Measurements from ENCODE around the gene ELK3. TPM values are rescaled to one million over a fixed set of nuclear protein-coding genes. Genes with fewer than 3 reads are reported as not detected.

The ELK3 gene
- total and polyA plus RNA-seq, 7 donors, result 2.3 to 23.8 (median 15.7) TPM

Small RNA genes lying within 50 kb of the gene (small RNA-seq; reads per million reads assigned to genes)
- 0 reads per million in 3 donors for gene RNU4-24P

Other genes with a start within 250 kb of the ELK3 start
- under 1 TPM in 1 of 4 donors, not detected in 3; 0.14 TPM for gene HAL, start 198.0 kb upstream of the ELK3 start, total RNA-seq
- gene HAL, start 198.0 kb upstream of the ELK3 start, polyA plus RNA-seq, result under 1 TPM; under 0.01 to 0.46 (median 0.39) TPM
- gene LTA4H, start 158.8 kb upstream of the ELK3 start, total RNA-seq, result 10 to 100 TPM; 58.5 to 77.3 (median 69.1) TPM
- gene LTA4H, start 158.8 kb upstream of the ELK3 start, polyA plus RNA-seq, result 10 to 100 TPM; 39.6 to 58.6 (median 41.4) TPM
- 100 to 1,000 TPM in 1 of 4 donors, 10 to 100 TPM in 3; 63.2 to 117 (median 82.0) TPM for gene CDK17, start 206.1 kb downstream of the ELK3 start, total RNA-seq
- gene CDK17, start 206.1 kb downstream of the ELK3 start, polyA plus RNA-seq, result 1 to 10 TPM; 4.6 to 9.6 (median 9.4) TPM